ENCODE data around the gene VTCN1. TPM values are rescaled to one million over a fixed set of nuclear protein-coding genes. Genes with fewer than 3 reads are reported as not detected.

Gene VTCN1
- total RNA-seq, 1 donor from 2014 or later, result 0.77 TPM

GRCh38 chr1:117127795-117128194 is 82.9 kb downstream of the VTCN1 start:
- Histone ChIP-seq H3K36me3 (no peaks in the 10 kb centered on the region), H3K4me3 (no peak overlapping the region), H3K27me3 (ENCODE audit: low read depth) (no peaks in the 10 kb centered on the region), H3K4me1 (peaks cover 6% of the 10 kb centered on the region), H3K9me3 (no peaks in the 10 kb centered on the region), H3K27ac (no peak overlapping the region)
- intact Hi-C loops (cut with DNase I), result no loop called here
- no peak for TF ChIP-seq CTCF (IDR thresholded peaks at IDR 0.05)
- DNase-seq, result no peak
- peak; percentile 92 to 96 for ATAC-seq

- no peak for ATAC-seq
Observed at GRCh38 chr1:117124661-117125060, 86.1 kb downstream of the VTCN1 start.

GRCh38 chr1:117123274-117123673 is 87.5 kb downstream of the VTCN1 start:
- intact Hi-C loops (cut with DNase I), result no loop called here
- no peak overlapping the region for H3K4me3 ChIP-seq
- no peak for TF ChIP-seq CTCF (IDR thresholded peaks at IDR 0.05)
- no peaks in the 10 kb centered on the region for H3K36me3 ChIP-seq
- no peaks in the 10 kb centered on the region for H3K27me3 ChIP-seq (ENCODE audit: low read depth)
- peaks cover 19% of the 10 kb centered on the region for H3K4me1 ChIP-seq
- H3K9me3 ChIP-seq, result no peaks in the 10 kb centered on the region
- DNase-seq, result no peak
- ATAC-seq, result no peak
- no peak overlapping the region for H3K27ac ChIP-seq

More at GRCh38 chr1:117124661-117125060, 86.1 kb downstream of the VTCN1 start:
- no peak overlapping the region for H3K4me3 ChIP-seq
- no peaks in the 10 kb centered on the region for H3K36me3 ChIP-seq
- no peaks in the 10 kb centered on the region for H3K27me3 ChIP-seq (ENCODE audit: low read depth)
- no peaks in the 10 kb centered on the region for H3K9me3 ChIP-seq
- DNase-seq, result no peak
- TF ChIP-seq CTCF (IDR thresholded peaks at IDR 0.05), result no peak
- peaks cover 20% of the 10 kb centered on the region for H3K4me1 ChIP-seq
- no peak overlapping the region for H3K27ac ChIP-seq
- intact Hi-C loops (cut with DNase I), result no loop called here

- ATAC-seq (peak in 1 of 2 donors; percentile 1), DNase-seq (no peak)
- intact Hi-C loops (cut with DNase I), result no loop called here
- Histone ChIP-seq H3K27ac (peak overlapping the region; percentile 88), H3K9me3 (no peaks in the 10 kb centered on the region), H3K27me3 (ENCODE audit: low read depth) (no peaks in the 10 kb centered on the region), H3K4me1 (peaks cover 15% of the 10 kb centered on the region), H3K36me3 (no peaks in the 10 kb centered on the region), H3K4me3 (peak overlapping the region; percentile 68)
- peak; percentile 17 for TF ChIP-seq CTCF (IDR thresholded peaks at IDR 0.05)
Observed at GRCh38 chr1:117122330-117123025, 88.2 kb downstream of the VTCN1 start.

GRCh38 chr1:117121589-117122329 is 89.0 kb downstream of the VTCN1 start, which contains the start of gene TRIM45:
TSS of gene TRIM45 (minus strand) at chr1:117121749. CDS start at chr1:117121201, 548 bp downstream.
- Histone ChIP-seq H3K4me3 (peak within 1 kb of the TSS; percentile 68), H3K36me3 (no peaks in the 10 kb centered on the region), H3K9me3 (no peaks in the 10 kb centered on the region), H3K27ac (peak within 1 kb of the TSS; percentile 88), H3K4me1 (peaks cover 15% of the 10 kb centered on the region), H3K27me3 (ENCODE audit: low read depth) (no peaks in the 10 kb centered on the region)
- intact Hi-C loops (cut with DNase I), result no loop called here
- ATAC-seq, result peak; percentile 98 to 99
- peak; percentile 78 for TF ChIP-seq CTCF (IDR thresholded peaks at IDR 0.05)
- DNase-seq, result peak; percentile 98

Data from lower lobe of right lung (tissue), 2 donors.